Right atrium auricular region (tissue), 2 donors: Measurements from ENCODE around the gene SORL1. TPM values are rescaled to one million over a fixed set of nuclear protein-coding genes. Genes with fewer than 3 reads are reported as not detected.

Experiments used
- DNase-seq: peaks from one replicate; pipeline ENCODE4 v3.0.0-alpha.2; 2019; ENCODE audit warnings: low spot score
- H3K27ac ChIP-seq, 2 donors: fragments of 200-600 bp; sonication (generic); 1 replicate in 1 of 2; 2 replicates in 1 of 2; pipeline ENCODE4 v1.5.1; 2016 to 2019
- H3K27me3 ChIP-seq, 2 donors: fragments of 200-600 bp; sonication (generic); one replicate each; pipeline versions ENCODE4 v1.5.1 to v1.6.0; 2017 to 2019
- H3K36me3 ChIP-seq: fragments of 200-600 bp; sonication (generic); one replicate; pipeline ENCODE4 v1.5.1; 2016
- H3K4me1 ChIP-seq, 2 donors: fragments of 200-600 bp; sonication (generic); one replicate each; pipeline versions ENCODE4 v1.5.1 to v1.6.0; 2017 to 2019
- H3K4me3 ChIP-seq, 2 donors: fragments of 200-600 bp; sonication (generic); 1 replicate in 1 of 2; 2 replicates in 1 of 2; pipeline ENCODE4 v1.5.1; 2017 to 2019; ENCODE audit warnings: mild to moderate bottlenecking in 1 of 2, moderate library complexity in 1 of 2
- H3K9me3 ChIP-seq, 2 donors: fragments of 200-600 bp; sonication (generic); one replicate each; pipeline ENCODE4 v1.5.1; 2019
- CTCF ChIP-seq, 2 donors: fragments of 200-600 bp; sonication (generic); IDR thresholded peaks; one replicate each; pipeline ENCODE4 v1.5.1; 2019; ENCODE audit warnings: antibody characterized with exemption in 2 of 2
- total RNA-seq, 2 donors: library from RNA; depleted of rRNA; stranded (reverse); fragments of >200 nt; gene quantifications; one replicate each; pipeline ENCODE4 v1.1.0, GENCODE V29; 2016

The SORL1 gene
- total RNA-seq, 2 donors from 2014 or later, result 6.4 to 7.5 TPM

DNA sequence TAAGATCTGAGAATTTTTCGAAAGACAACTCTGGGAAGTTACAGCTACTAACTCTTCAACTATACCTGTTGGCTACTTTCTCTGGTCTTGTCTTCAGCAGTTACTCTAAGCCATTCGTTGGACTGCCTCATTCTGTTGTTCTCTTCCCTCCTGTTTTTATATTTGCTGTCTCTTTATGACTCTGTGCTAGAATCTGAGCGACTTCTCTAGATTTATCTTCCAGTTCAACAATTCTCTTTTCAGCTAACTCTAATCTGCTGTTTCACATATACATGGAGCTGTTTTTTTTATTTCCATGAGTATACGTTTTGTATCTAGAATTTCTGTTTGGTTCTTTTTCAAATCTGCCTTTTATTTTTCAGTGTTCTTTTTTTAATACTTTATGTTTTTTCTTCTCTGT lies 128.0 kb downstream of the SORL1 start:
- Histone ChIP-seq H3K36me3 (no peaks in the 10 kb centered on the region), H3K4me1 (peaks cover 0 to 17% of the 10 kb centered on the region in 2 donors), H3K27me3 (no peaks in the 10 kb centered on the region), H3K27ac (no peak overlapping the region), H3K9me3 (no peaks in the 10 kb centered on the region), H3K4me3 (no peak overlapping the region)
- DNase-seq, result no peak
- TF ChIP-seq CTCF (IDR thresholded peaks at IDR 0.05), result no peak

DNA sequence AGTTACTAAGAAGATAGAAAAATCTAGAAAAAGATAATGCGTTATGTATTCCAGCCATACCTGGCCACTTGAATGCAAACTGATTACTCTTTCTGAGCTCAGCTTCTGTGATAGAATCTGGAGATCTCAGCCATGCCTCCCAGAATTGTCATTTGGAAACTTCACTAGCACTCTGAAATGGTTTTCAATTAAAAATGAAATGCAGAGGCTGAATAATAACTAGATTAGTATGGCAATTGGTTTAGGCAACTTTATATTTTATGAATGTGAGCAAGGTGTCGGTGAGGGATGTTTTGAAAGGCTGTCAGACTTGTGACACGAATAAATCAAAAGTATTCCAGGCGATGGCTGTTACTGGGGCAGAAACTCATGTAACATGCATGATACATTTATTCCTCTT lies 129.5 kb downstream of the SORL1 start:
- H3K27ac ChIP-seq, result no peak overlapping the region
- H3K9me3 ChIP-seq, result no peaks in the 10 kb centered on the region
- H3K4me1 ChIP-seq, result peaks cover 0 to 3% of the 10 kb centered on the region in 2 donors
- no peaks in the 10 kb centered on the region for H3K27me3 ChIP-seq
- no peak for TF ChIP-seq CTCF (IDR thresholded peaks at IDR 0.05)
- H3K36me3 ChIP-seq, result no peaks in the 10 kb centered on the region
- no peak for DNase-seq
- H3K4me3 ChIP-seq, result no peak overlapping the region

DNA sequence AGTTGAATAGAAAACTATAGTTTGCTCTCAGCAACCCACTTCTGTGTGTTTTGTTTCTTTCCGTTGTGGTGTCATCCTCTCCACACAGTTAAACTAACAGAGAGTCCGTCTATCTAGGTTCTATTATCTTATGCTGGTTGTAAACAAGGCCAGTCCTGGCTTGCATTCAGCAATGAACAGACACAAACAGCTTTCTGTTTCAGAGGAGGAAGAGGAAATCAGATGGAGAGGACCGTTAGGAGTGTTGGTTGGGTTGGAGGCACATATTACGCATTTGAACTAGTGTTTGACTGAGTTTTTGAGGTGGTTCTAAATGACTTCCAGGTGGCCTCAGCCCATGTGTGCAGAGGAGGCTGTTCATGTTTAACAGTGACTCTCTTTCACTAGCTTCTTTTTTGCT lies 130.2 kb downstream of the SORL1 start:
- Histone ChIP-seq H3K4me3 (no peak overlapping the region), H3K36me3 (no peaks in the 10 kb centered on the region), H3K27ac (no peak overlapping the region), H3K27me3 (no peaks in the 10 kb centered on the region), H3K9me3 (no peaks in the 10 kb centered on the region), H3K4me1 (peaks cover 0 to 3% of the 10 kb centered on the region in 2 donors)
- no peak for DNase-seq
- TF ChIP-seq CTCF (IDR thresholded peaks at IDR 0.05), result no peak

- H3K4me1 ChIP-seq, result no peaks in the 10 kb centered on the region
- no peaks in the 10 kb centered on the region for H3K36me3 ChIP-seq
- H3K9me3 ChIP-seq, result no peaks in the 10 kb centered on the region
- H3K27me3 ChIP-seq, result no peaks in the 10 kb centered on the region
- no peak overlapping the region for H3K4me3 ChIP-seq
- no peak for DNase-seq
- no peak overlapping the region for H3K27ac ChIP-seq
- no peak for TF ChIP-seq CTCF (IDR thresholded peaks at IDR 0.05)
Observed at GRCh38 chr11:121583825-121584224, 131.7 kb downstream of the SORL1 start.

- DNase-seq, result no peak
- no peaks in the 10 kb centered on the region for H3K9me3 ChIP-seq
- no peak overlapping the region for H3K27ac ChIP-seq
- no peak for TF ChIP-seq CTCF (IDR thresholded peaks at IDR 0.05)
- no peaks in the 10 kb centered on the region for H3K4me1 ChIP-seq
- H3K27me3 ChIP-seq, result no peaks in the 10 kb centered on the region
- no peak overlapping the region for H3K4me3 ChIP-seq
- H3K36me3 ChIP-seq, result no peaks in the 10 kb centered on the region
Observed at GRCh38 chr11:121586750-121587149, 134.6 kb downstream of the SORL1 start.

GRCh38 chr11:121587182-121587581 lies 135.1 kb downstream of the SORL1 start:
- no peak for TF ChIP-seq CTCF (IDR thresholded peaks at IDR 0.05)
- Histone ChIP-seq H3K4me1 (no peaks in the 10 kb centered on the region), H3K4me3 (no peak overlapping the region), H3K27me3 (no peaks in the 10 kb centered on the region), H3K36me3 (no peaks in the 10 kb centered on the region), H3K9me3 (no peaks in the 10 kb centered on the region), H3K27ac (no peak overlapping the region)
- DNase-seq, result no peak
